ENCODE results near the gene BCDIN3D. TPM values are rescaled to one million over a fixed set of nuclear protein-coding genes. Genes with fewer than 3 reads are reported as not detected.

The BCDIN3D gene
- total RNA-seq, 1 experiment from 2014 or later = 4.8 TPM

GRCh38 chr12:49853671-49854070, 10.8 kb upstream of the BCDIN3D start:
- Histone ChIP-seq H3K4me1 (ENCODE audit: control insufficient read depth, insufficient read depth, low read length) (no peaks in the 10 kb centered on the region), H3K9me3 (ENCODE audit: control insufficient read depth, insufficient read depth, low read depth, low read length) (no peaks in the 10 kb centered on the region), H3K36me3 (ENCODE audit: control insufficient read depth, insufficient read depth, low read length) (no peaks in the 10 kb centered on the region), H3K4me3 (ENCODE audit: low read depth in 2 of 2, low read length in 2 of 2) (no peak overlapping the region), H3K27me3 (ENCODE audit: control insufficient read depth, insufficient read depth, low read length) (peaks cover 8% of the 10 kb centered on the region; the same call in 1 of the 2 replicates), H3K27ac (ENCODE audit: low read length) (no peak overlapping the region)
- ATAC-seq = no peak
- CTCF ChIA-PET = no interaction called here
- POLR2A ChIA-PET = no interaction called here
- in situ Hi-C loops (cut with HindIII; ENCODE audit: low pct_unique_long_range_greater_than_20kb, low sequenced_read_pairs) (no loop called here), intact Hi-C loops (cut with micrococcal nuclease; ENCODE audit: unreplicated experiment) (no loop called here)
- no peak for TF ChIP-seq POLR2AphosphoS5 (IDR thresholded peaks at IDR 0.05; ENCODE audit: low read depth, low read length)
- no peak for TF ChIP-seq SIN3A (IDR thresholded peaks at IDR 0.05; ENCODE audit: borderline replicate concordance, insufficient read depth, low read depth, low read length)
- no peak for TF ChIP-seq REST (IDR thresholded peaks at IDR 0.05; ENCODE audit: insufficient read depth in 1 of 2, low read depth in 2 of 2, low read length in 1 of 2)
- TF ChIP-seq CTCF (IDR thresholded peaks at IDR 0.05) = no peak
- no peak for TF ChIP-seq TCF7L2 (IDR thresholded peaks at IDR 0.05; ENCODE audit: low read depth, low read length)
- no TSS peak for BruUV-seq (replicated peaks)
- DNase-seq (ENCODE audit: low read depth, low spot score) = no peak

- DNase-seq (ENCODE audit: low read depth, low spot score) = no peak
- Histone ChIP-seq H3K4me3 (ENCODE audit: low read depth in 2 of 2, low read length in 2 of 2) (no peak overlapping the region), H3K27ac (ENCODE audit: low read length) (no peak overlapping the region), H3K27me3 (ENCODE audit: control insufficient read depth, insufficient read depth, low read length) (peaks cover 13% of the 10 kb centered on the region), H3K36me3 (ENCODE audit: control insufficient read depth, insufficient read depth, low read length) (no peaks in the 10 kb centered on the region), H3K9me3 (ENCODE audit: control insufficient read depth, insufficient read depth, low read depth, low read length) (no peaks in the 10 kb centered on the region), H3K4me1 (ENCODE audit: control insufficient read depth, insufficient read depth, low read length) (peaks cover 9% of the 10 kb centered on the region)
- BruUV-seq (replicated peaks) = no TSS peak
- ChIA-PET POLR2A (no interaction called here), CTCF (no interaction called here)
- TF ChIP-seq POLR2AphosphoS5 (IDR thresholded peaks at IDR 0.05; ENCODE audit: low read depth, low read length) (no peak), CTCF (IDR thresholded peaks at IDR 0.05) (no peak), SIN3A (IDR thresholded peaks at IDR 0.05; ENCODE audit: borderline replicate concordance, insufficient read depth, low read depth, low read length) (no peak), TCF7L2 (IDR thresholded peaks at IDR 0.05; ENCODE audit: low read depth, low read length) (no peak), REST (IDR thresholded peaks at IDR 0.05; ENCODE audit: insufficient read depth in 1 of 2, low read depth in 2 of 2, low read length in 1 of 2) (no peak)
- in situ Hi-C loops (cut with HindIII; ENCODE audit: low pct_unique_long_range_greater_than_20kb, low sequenced_read_pairs) (no loop called here), intact Hi-C loops (cut with micrococcal nuclease; ENCODE audit: unreplicated experiment) (no loop called here)
- no peak for ATAC-seq
These were observed 4.3 kb upstream of the BCDIN3D start for GRCh38 chr12:49847161-49847560.

All from Panc1 (cell line).